Neuron (in vitro differentiated cells): Measurements from ENCODE around the gene PLIN1.
"Not testable (repeated sequence)": the region's sequence is repeated elsewhere in the genome, so short reads cannot be mapped to it uniquely, and the experiment has no call there.

ENCODE experiments used
- H2AFZ ChIP-seq: one replicate; pipeline ENCODE4 v1.6.1; 2013; ENCODE audit warnings: low read depth, mild to moderate bottlenecking, inconsistent platforms, low read length, moderate library complexity
- H3K27me3 ChIP-seq: one replicate; pipeline ENCODE4 v1.6.1; 2013; ENCODE audit warnings: low read length; ENCODE audit not compliant: insufficient read depth
- H3K36me3 ChIP-seq: one replicate; pipeline ENCODE4 v1.6.1; 2013; ENCODE audit warnings: low read length; ENCODE audit not compliant: insufficient read depth
- H3K4me1 ChIP-seq: one replicate; pipeline ENCODE4 v1.6.1; 2013; ENCODE audit warnings: low read length; ENCODE audit not compliant: insufficient read depth
- H3K4me3 ChIP-seq: 2 replicates; pipeline ENCODE4 v1.5.1; 2013; ENCODE audit warnings: mild to moderate bottlenecking, low read length, moderate library complexity
- H3K9me3 ChIP-seq: one replicate; pipeline ENCODE4 v1.6.1; 2013; ENCODE audit warnings: low read length

The PLIN1 gene, protein sequence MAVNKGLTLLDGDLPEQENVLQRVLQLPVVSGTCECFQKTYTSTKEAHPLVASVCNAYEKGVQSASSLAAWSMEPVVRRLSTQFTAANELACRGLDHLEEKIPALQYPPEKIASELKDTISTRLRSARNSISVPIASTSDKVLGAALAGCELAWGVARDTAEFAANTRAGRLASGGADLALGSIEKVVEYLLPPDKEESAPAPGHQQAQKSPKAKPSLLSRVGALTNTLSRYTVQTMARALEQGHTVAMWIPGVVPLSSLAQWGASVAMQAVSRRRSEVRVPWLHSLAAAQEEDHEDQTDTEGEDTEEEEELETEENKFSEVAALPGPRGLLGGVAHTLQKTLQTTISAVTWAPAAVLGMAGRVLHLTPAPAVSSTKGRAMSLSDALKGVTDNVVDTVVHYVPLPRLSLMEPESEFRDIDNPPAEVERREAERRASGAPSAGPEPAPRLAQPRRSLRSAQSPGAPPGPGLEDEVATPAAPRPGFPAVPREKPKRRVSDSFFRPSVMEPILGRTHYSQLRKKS

DNA sequence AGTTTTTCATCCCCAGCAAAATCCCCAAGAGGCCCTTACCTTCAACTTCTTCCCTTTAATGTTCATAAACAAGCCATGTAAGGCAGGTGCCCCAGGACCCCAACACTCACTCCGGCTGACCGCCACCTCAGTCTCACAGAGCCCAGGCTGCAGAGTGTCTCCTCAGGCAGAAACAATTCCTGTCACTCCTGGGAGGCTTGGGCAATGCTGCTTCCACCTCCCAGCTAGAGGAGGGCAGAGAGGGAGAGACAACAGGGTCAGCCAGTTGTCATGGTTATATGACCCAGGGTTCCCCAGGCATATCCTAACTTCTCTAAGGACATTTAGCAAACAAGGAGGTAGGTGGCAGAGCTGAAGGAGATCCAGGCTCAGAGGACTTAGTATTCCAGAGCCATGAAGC is at the start of gene PLIN1:
Gene PLIN1, minus strand, starts transcription at position 156 of the 400 bp plus-strand sequence. CDS start 1,878 bp downstream, outside the sequence.
- Histone ChIP-seq H2AFZ (no peak within 1 kb of the TSS), H3K4me1 (peaks cover 9% of the 10 kb centered on the region), H3K4me3 (no peak within 1 kb of the TSS), H3K36me3 (peaks cover 3% of the 10 kb centered on the region), H3K9me3 (no peaks in the 10 kb centered on the region), H3K27me3 (no peaks in the 10 kb centered on the region)

DNA sequence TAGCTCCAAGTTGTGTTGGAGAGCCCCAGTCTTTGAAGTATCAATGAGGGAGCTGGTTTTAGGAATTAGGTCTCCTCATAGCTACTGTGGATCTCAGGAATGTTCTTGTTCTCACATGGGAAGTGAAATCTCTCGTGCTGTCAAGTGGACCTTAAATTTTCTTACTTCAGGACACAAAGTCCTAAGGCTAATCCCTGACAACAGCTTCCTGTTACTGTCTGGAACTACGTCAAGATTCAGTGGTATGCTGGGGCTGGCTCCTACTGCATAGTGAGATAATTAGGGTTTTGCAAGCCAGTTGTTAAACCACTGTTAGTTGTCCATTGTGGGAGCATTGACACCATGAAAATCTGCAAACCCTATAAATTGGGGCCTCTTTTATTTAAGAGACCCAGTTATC is 49.1 kb upstream of the PLIN1 start:
- no peaks in the 10 kb centered on the region for H3K9me3 ChIP-seq
- no peaks in the 10 kb centered on the region for H3K4me1 ChIP-seq

DNA sequence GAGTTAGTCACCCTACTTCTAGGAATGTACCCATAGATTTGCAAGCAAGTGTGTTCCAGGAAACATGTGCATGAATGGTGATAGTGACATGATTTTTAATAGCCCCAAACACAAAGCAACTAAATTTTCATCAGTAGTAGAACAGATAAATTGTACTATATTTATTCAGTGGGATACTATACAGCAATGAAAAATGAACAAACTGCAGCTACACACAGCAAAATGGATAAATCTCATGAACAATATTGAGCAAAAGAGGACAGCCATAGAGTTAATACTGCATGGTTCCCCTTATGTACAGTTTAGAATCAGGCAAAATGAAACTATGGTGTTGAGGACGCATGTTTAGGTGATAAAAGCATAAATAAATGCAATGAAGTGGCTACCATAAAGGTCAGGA is 45.9 kb upstream of the PLIN1 start:
- Histone ChIP-seq H3K4me3 (no peak overlapping the region), H3K9me3 (no peaks in the 10 kb centered on the region), H2AFZ (no peak overlapping the region), H3K4me1 (no peaks in the 10 kb centered on the region), H3K27me3 (peaks cover 18% of the 10 kb centered on the region), H3K36me3 (no peaks in the 10 kb centered on the region)

More for the DNA sequence above, 49.1 kb upstream of the PLIN1 start:
- Histone ChIP-seq H3K4me3 (no peak overlapping the region), H2AFZ (no peak overlapping the region), H3K36me3 (no peaks in the 10 kb centered on the region), H3K27me3 (peaks cover 18% of the 10 kb centered on the region)

DNA sequence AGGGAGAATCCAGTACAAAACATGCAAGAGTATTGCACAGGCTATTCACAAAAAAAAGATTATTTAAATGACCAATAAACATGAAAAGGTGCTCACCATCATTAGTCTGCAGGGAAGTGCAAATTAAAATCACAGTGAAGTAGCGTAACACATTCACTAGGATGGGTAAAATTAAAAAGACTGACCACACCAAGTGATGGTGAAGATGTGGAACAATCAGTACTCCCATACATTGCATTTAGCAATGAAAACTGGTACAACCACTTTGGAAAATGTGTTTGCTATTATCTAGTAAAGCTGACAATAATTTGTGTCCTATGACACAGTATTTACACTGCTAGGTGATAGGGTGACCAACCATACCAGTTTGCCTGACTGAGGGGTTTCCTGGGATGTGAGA is 45.5 kb upstream of the PLIN1 start:
- H3K36me3 ChIP-seq: no peaks in the 10 kb centered on the region
- H2AFZ ChIP-seq: no peak overlapping the region
- H3K4me3 ChIP-seq: no peak overlapping the region
- H3K27me3 ChIP-seq: peaks cover 17% of the 10 kb centered on the region
- H3K4me1 ChIP-seq: no peaks in the 10 kb centered on the region
- no peaks in the 10 kb centered on the region for H3K9me3 ChIP-seq

DNA sequence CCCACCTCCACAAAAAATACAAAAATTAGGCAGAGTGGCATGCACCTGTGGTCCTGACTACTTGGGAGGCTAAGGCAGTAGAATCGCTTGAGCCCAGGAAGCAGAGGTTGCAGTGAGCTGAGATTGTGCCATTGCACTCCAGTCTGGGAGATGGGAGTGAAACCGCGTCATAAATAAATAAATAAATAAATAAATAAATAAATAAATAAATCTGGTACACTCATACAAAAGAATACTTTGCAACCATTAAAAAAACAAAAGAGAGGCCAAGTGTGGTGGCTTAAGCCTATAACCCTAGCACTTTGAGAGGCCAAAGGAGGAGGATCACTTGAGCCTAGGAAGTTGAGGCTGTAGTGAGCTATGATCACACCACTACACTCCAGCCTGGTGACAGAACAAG is 43.9 kb upstream of the PLIN1 start:
- Histone ChIP-seq H3K9me3 (no peaks in the 10 kb centered on the region), H3K4me1 (no peaks in the 10 kb centered on the region), H3K36me3 (no peaks in the 10 kb centered on the region), H2AFZ (no peak overlapping the region), H3K27me3 (peaks cover 3% of the 10 kb centered on the region), H3K4me3 (no peak overlapping the region)

DNA sequence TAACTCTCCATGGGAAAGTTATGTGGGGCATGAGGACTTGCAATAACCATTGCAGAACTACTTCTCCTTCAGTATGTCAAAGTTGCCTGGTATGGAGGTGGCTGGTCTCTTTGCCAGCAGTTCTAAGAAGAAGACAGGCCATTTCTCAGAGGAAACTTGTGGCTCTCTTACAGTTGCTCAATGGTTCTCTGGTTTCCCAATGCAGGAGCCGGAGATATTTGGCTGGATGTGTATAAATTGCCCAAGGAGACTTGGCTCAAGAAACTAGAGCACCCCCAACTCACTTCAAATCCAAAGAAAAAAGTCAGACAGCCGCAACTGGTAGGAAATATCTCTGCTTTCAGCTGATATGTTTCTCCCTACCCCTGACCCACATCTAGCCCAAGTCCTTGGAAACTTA is 35.6 kb upstream of the PLIN1 start:
- H3K4me1 ChIP-seq: no peaks in the 10 kb centered on the region
- H3K36me3 ChIP-seq: no peaks in the 10 kb centered on the region
- no peak overlapping the region for H3K4me3 ChIP-seq
- peaks cover 3% of the 10 kb centered on the region for H3K27me3 ChIP-seq
- no peaks in the 10 kb centered on the region for H3K9me3 ChIP-seq
- H2AFZ ChIP-seq: no peak overlapping the region

DNA sequence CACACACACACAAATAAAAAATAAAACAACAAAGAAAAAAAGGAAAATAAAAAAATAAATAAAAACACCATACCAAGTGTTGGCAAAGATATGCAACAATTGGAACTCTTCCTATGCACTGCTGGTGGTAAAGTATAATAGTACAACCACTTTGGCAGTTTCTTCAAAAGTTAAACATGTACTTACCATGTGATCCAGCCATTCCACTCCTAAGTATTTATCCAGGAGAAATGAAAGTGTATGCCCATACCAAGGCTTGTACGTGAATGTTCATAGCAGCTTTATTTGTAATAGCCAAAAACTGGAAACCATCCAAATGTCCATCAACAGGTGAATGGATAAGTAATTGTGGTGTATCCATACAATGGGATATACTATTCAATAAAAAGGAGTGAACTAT is 28.4 kb upstream of the PLIN1 start:
- Histone ChIP-seq H3K4me3 (no peak overlapping the region), H3K36me3 (no peaks in the 10 kb centered on the region), H3K27me3 (peaks cover 6% of the 10 kb centered on the region), H3K4me1 (no peaks in the 10 kb centered on the region), H2AFZ (no peak overlapping the region), H3K9me3 (no peaks in the 10 kb centered on the region)

- Histone ChIP-seq H3K4me1 (no peaks in the 10 kb centered on the region), H3K27me3 (peaks cover 17% of the 10 kb centered on the region), H3K9me3 (no peaks in the 10 kb centered on the region), H3K4me3 (no peak overlapping the region), H2AFZ (no peak overlapping the region), H3K36me3 (no peaks in the 10 kb centered on the region)
Measured at GRCh38 chr15:89704411-89704810, 25.2 kb upstream of the PLIN1 start.

DNA sequence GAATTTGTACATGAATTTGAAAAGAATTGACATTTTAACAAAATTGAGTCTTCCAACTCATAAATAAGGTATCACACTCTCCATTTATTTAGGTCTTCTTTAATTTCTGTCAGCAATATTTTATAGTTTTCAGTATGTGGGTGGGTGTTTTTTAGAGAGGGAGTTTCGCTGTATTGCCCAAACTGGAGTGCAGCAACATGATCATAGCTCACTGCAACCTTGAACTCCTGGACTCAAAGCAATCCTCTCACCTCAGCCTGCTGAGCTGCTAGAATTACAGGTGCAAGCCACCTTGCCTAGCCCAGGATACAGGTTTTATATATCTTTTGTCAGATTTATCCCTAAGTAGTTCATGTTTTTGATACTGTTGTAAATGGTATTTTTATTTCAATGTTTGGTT is 16.0 kb upstream of the PLIN1 start:
- Histone ChIP-seq H3K4me3 (no peak overlapping the region), H3K27me3 (peaks cover 2% of the 10 kb centered on the region), H3K9me3 (peaks cover 2% of the 10 kb centered on the region), H3K36me3 (no peaks in the 10 kb centered on the region), H2AFZ (no peak overlapping the region), H3K4me1 (no peaks in the 10 kb centered on the region)

DNA sequence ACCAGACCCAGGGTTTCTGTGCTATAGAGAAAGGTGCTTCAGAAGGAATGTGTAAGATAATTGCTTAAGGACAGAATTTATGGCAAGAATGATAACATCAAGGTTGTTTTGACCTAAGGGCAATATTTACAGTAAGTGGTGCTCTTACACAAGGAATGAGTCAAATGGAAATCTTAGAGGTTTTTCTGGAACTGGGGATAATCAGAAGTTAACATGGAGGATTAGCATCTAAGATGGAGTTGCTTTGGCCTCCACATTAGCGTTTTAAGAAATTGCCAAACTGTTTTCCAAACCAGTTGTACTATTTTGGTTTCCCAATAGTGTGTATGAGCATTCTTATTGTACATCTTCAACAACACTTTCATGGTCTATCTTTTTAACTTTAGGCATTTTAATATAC is 14.5 kb upstream of the PLIN1 start:
- H3K27me3 ChIP-seq: no peaks in the 10 kb centered on the region
- peaks cover 2% of the 10 kb centered on the region for H3K9me3 ChIP-seq
- no peak overlapping the region for H2AFZ ChIP-seq
- no peaks in the 10 kb centered on the region for H3K36me3 ChIP-seq
- no peaks in the 10 kb centered on the region for H3K4me1 ChIP-seq
- no peak overlapping the region for H3K4me3 ChIP-seq

GRCh38 chr15:89693091-89693490 is 13.9 kb upstream of the PLIN1 start:
- Histone ChIP-seq H3K4me3 (no peak overlapping the region), H2AFZ (no peak overlapping the region), H3K27me3 (no peaks in the 10 kb centered on the region), H3K9me3 (peaks cover 2% of the 10 kb centered on the region), H3K4me1 (no peaks in the 10 kb centered on the region), H3K36me3 (no peaks in the 10 kb centered on the region)

DNA sequence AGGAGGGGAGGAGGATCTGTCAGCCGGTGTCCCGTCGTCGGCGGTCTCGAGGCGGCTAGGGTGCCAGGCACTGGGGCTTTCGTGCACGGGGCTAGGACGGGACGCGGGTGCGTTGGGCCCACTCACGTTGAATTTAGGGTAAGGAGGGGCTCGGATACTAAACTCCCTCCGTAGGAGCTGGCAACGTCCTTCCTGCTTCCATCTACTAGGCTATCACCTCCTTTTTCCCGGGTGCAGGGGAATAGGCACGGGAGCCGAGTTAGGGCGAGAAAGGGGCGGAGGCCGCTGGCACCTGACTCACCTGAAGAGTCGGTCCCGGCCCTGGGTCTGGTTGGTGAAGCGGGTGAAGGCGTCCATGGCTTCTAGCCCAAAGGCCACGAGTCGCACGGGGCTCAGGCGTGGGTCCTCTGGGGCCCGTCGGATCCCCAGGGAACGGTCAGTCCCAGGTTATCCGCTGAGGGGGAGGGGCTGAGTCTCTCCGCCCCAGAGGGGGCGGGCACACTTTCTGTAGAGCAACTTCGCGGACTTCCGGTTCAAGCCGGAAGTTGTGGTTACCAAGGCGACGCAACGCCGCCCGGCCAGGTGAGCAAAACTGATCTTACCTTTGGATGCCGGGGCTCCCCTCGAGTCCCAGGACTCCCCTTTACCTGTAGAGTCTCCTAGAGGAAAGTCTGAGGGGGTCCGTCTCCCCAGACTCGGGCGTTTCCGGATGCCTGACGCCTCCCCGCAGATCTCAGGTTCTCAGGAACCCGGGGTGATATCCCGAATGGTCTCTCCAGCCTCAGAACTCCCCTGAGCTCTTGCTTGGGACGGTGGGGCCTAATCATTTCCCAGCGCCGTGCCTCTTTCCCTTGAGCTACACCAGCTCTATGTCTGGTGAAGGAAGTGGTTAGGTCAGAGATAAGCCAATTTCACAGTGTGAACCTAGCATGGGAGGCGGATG is 11.4 kb upstream of the PLIN1 start, which contains the start of the genes PEX11A and WDR93:
Gene PEX11A, minus strand, starts transcription at position 479 of the 943 bp plus-strand sequence. Its CDS starts 122 bp downstream, at position 357.
Gene WDR93, plus strand, starts transcription at position 536 of the 943 bp plus-strand sequence. CDS start 10,936 bp downstream, outside the sequence.
- H3K4me1 ChIP-seq: no peaks in the 10 kb centered on the region
- peak within 1 kb of the TSS; percentile 48 for H2AFZ ChIP-seq
- H3K27me3 ChIP-seq: no peaks in the 10 kb centered on the region
- peak within 1 kb of the TSS; percentile 58 for H3K4me3 ChIP-seq
- H3K9me3 ChIP-seq: peaks cover 2% of the 10 kb centered on the region
- H3K36me3 ChIP-seq: no peaks in the 10 kb centered on the region

GRCh38 chr15:89689930-89690275 is 10.7 kb upstream of the PLIN1 start:
- peak overlapping the region; percentile 58 for H3K4me3 ChIP-seq
- H3K36me3 ChIP-seq, H3K4me1 ChIP-seq, H3K27me3 ChIP-seq, H3K9me3 ChIP-seq: not testable (repeated sequence)
- peak overlapping the region; percentile 48 for H2AFZ ChIP-seq
